ENCODE data around the gene RPL10.

Gene RPL10

GRCh38 chrX:154362085-154362742 is 36.0 kb upstream of the RPL10 start:
- DNase-seq = no peak

GRCh38 chrX:154363706-154364439 is 34.3 kb upstream of the RPL10 start:
- DNase-seq = no peak

DNA sequence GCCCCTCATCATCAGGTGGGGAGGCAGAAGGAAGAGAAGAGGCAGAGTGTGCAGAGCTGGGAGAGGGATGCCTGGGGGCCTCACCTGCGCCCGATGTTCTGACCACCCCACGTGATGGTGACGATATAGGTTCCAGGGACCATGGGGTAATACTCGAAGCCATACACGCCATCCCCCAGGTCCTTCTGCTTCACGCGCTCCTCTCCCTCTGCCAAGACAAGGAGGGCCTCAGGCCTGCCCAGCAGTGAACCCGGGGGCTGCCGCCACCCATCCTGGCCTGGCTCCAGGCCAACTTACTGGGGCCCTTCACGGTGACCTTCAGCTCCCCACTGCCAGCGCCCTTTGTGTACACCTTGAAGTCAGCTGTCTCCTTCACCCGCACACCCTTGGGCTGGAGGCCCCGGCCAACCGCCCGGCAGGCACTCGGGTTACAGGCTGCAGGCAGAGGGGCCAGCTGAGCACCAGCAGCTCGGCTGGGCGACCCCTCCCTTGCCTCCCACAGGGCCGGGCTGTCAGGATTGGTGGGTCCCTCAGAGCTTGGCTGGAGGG is 33.1 kb upstream of the RPL10 start:
- no peak for DNase-seq

GRCh38 chrX:154365997-154366665 is 32.0 kb upstream of the RPL10 start:
- DNase-seq = no peak

DNA sequence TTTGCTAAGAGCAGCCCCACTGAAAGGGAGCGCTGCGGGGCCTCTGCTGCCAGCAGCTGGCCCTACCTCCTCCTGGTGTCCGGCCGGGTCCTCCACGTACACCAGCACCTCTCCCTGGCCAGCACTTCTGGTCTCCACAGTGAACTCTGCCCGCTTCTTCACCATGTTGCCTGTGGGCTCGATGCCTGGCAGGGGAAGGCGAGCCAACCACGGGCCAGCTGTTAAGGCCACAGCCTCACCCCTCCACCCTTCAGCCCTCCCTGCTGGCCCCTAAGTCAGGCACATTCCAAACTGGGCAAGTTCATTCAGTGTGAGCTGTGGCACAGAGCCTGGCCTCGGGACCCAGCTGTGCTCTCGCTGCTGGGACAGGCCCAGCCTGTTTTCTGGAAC is 31.5 kb upstream of the RPL10 start:
- DNase-seq = peak; percentile 52

- no peak for DNase-seq
Observed at GRCh38 chrX:154367474-154368308, 30.5 kb upstream of the RPL10 start.

DNA sequence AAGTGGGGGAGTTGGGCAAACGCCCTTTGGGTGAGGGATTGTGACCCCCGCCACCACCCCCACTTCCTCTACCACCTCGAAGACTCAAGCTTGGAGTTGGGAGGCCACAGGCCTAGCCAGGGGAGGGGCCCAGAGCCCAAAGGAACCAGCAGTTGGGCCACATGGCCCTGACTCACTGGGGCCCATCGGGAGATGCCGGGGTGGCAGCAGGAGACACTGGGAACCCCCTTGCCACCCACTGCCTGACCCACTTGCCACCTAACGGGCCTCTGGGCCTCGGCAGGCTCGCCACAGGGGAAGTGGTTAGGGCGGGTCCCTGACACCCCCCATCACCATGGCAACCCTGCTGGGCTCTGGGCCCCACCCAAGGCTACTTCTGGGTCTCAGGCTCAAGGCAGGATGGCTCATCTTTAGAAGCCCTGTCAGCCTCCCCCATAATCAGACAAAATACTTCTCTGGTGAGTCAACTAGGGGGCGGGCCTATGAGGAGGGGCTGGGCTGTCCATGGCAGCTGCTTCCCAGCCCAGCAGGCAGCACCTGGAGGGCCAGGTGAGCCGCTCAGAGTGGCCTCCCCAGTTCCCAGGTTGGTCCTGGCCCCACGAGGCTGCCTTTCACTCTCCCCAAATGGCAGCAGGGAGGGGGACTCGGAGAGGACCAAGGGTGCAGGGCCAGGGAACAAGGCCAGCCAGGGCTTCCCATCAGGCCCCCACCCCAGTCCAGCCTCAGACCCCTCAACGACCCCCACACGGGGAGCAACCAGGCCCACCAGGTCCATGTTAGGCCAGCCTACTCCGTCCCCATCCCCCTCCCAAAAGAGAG is 29.3 kb upstream of the RPL10 start:
- peak; percentile 68 for DNase-seq

- peak; percentile 92 for DNase-seq
Observed at GRCh38 chrX:154369449-154370299, 28.5 kb upstream of the RPL10 start.

- DNase-seq = peak; percentile 65
Observed at GRCh38 chrX:154370300-154371016, 27.7 kb upstream of the RPL10 start.

DNA sequence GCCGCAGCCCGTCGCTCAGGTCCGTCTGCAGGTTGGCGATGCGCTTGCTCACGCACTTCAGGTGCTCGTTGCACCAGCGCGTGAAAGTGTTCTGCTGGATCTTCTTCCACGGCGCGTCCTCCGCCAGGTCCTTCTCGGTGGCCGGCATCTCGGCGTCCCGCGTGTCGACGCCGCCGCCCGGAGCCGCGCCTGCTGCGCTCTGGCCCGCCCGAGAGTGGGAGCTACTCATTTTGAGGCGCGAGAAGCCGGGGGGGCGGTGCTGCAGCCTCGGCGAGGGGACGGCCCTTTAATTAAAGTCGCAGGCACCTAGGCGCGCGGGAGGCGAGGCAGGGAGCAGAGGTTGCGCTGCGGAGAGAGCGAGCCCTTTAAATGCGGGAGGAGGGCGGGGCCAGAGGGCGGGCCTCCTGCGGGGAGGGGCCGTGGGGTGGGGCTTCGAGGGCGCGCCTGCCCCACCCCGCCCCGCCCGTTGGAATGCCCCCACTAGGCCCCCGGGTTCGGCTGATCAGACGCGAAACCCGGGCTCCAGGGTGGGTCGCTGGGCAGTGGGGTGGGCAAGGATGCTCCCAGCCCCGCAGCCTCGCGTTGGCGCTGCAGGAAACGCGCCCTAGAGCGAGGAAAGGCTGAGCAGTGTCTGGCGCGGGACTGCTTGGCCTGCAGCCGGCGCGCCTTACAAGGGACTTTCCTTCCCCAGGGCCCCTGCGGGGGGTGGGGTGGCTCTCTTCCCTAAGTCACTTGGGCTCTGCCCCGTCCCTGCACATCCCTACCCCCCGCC is 27.0 kb upstream of the RPL10 start:
- peak; percentile 95 for DNase-seq

DNA sequence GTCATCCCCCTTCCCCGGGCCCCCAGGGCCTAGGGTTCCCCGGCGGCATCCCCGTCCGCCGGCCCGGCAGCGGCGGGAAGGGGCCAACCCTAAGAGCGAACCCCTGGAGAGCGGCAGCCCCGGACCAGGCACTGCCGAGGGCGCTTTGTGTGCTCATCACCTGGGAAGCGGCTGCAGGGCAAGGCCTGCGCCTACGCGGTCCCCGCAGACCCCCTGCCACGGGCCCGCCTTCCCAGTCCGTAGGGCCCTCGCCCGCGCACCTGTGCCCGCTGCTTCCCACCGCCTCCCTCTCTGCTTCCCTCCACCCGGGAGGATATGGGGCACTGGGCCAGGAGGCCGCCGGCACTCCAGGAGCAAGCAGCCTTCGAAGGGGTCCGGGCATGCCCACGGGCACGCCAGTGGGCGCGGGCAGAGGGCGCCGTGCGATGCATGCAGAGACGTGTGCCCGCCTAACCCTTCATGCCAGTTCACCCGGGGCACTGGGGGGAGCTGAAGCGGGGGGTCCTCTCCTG is 26.3 kb upstream of the RPL10 start:
- DNase-seq = peak; percentile 47

GRCh38 chrX:154372612-154373022 is 25.6 kb upstream of the RPL10 start:
- DNase-seq = no peak

DNA sequence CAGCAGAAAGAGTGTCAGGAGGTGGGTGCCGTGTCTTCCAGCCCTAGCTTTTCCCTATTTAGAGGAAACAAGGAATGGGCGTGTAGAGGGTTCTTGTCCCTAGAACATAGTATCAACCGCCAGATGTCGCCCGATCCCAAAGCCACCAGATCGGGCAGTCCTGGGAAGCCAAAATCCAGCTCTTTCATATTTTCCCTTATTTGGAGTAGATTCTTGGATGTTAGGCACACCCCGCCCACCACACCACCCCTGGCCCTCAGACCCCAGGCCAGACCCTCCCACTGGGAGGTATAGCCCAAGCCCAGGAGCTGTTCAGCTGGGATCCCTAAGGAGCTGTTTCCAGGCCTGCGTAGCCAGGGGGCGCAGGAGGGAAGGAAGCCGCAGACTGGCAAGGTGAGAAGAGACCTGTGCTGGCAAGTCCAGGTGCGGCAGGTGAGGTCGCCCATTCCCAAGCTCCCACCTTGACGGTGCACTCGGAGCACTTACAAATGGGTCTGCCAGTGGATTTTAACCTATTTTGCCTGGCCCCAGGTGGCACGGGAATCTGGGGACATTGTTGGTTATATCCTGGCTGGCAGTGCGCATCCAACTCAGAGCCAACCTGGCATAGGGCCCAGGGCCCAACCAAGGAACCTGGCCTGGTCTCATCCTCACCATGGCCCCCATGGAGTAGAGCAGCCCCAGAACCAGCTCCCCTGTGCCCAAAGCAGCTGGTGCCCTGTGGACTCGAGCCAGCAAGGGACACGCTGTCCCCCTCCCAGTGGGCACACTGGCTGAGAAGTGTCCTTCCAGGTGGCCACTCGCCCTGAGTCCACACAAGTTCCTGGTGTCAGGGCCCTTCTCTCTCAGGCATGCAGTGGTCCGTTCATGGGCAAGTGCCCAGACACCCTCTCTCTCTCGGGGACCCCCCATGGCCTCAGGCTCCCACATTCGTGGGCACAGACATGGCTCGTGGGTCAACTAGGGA is 24.6 kb upstream of the RPL10 start:
- DNase-seq = peak; percentile 81

- DNase-seq = no peak
Observed at GRCh38 chrX:154374313-154375155, 23.6 kb upstream of the RPL10 start, which contains the start of gene FLNA. FLNA (minus strand) TSS chrX:154374634; CDS start chrX:154371245, 3,389 bp downstream.

- DNase-seq = no peak
Observed at GRCh38 chrX:154375156-154375504, 23.0 kb upstream of the RPL10 start.

GRCh38 chrX:154376774-154377173 is 21.4 kb upstream of the RPL10 start:
- DNase-seq = no peak
